BJ (cell line): ENCODE results near the gene SLC4A4. TPM values are rescaled to one million over a fixed set of nuclear protein-coding genes. Genes with fewer than 3 reads are reported as not detected.

ENCODE experiments used
- CTCF ChIA-PET: fragments of 350-600 bp; formaldehyde crosslinking; extraction: SDS; loops from one replicate; lab custom pipeline; 2021; ENCODE audit warnings: antibody characterized with exemption, inconsistent platforms; lab: Yijun Ruan, JAX
- POLR2A ChIA-PET: fragments of 300-600 bp; sonication (Branson Sonifier 250); formaldehyde crosslinking; extraction: SDS; loops from one replicate; lab custom pipeline; 2021; ENCODE audit warnings: antibody characterized with exemption; lab: Charles Lee
- DNase-seq: peaks from one replicate; pipeline ENCODE4 v3.0.0-alpha.2; 2011; ENCODE audit warnings: low read depth
- H3K27me3 ChIP-seq: 2 replicates; pipeline ENCODE4 v1.6.0; 2011; ENCODE audit warnings: low read length; ENCODE audit not compliant: control insufficient read depth, insufficient read depth
- H3K36me3 ChIP-seq: 2 replicates; pipeline ENCODE4 v1.5.1; 2011; ENCODE audit warnings: low read length; ENCODE audit not compliant: control insufficient read depth, insufficient read depth
- H3K4me3 ChIP-seq: 2 replicates; pipeline ENCODE4 v1.5.1; 2011; ENCODE audit warnings: low read depth, mild to moderate bottlenecking, control low read depth, low read length
- CTCF ChIP-seq: IDR thresholded peaks from 2 replicates; pipeline ENCODE4 v1.5.1; 2011; ENCODE audit warnings: low read depth, mild to moderate bottlenecking, control low read depth, inconsistent platforms, low read length, moderate library complexity; ENCODE audit not compliant: insufficient read depth
- polyA plus RNA-seq: library from polyadenylated mRNA; depleted of rRNA; stranded (reverse); fragments of >200 nt; gene quantifications from 2 replicates; pipeline ENCODE4 v1.2.3, GENCODE V29; 2011

The SLC4A4 gene
- polyA plus RNA-seq, 1 experiment, result 1.9 TPM

- H3K36me3 ChIP-seq, result no peaks in the 10 kb centered on the region
- no peak for TF ChIP-seq CTCF
- H3K4me3 ChIP-seq, result no peak overlapping the region
- DNase-seq, result no peak
- POLR2A ChIA-PET, result no interaction called here
- CTCF ChIA-PET, result no interaction called here
- no peaks in the 10 kb centered on the region for H3K27me3 ChIP-seq
Measured at GRCh38 chr4:71294301-71294700, 44.5 kb upstream of the SLC4A4 start.

- no peaks in the 10 kb centered on the region for H3K36me3 ChIP-seq
- TF ChIP-seq CTCF, result no peak
- H3K4me3 ChIP-seq, result no peak overlapping the region
- POLR2A ChIA-PET, result no interaction called here
- no peak for DNase-seq
- H3K27me3 ChIP-seq, result no peaks in the 10 kb centered on the region
- CTCF ChIA-PET, result no interaction called here
Measured at GRCh38 chr4:71296945-71297344, 41.9 kb upstream of the SLC4A4 start.

- Histone ChIP-seq H3K4me3 (no peak overlapping the region), H3K36me3 (no peaks in the 10 kb centered on the region), H3K27me3 (no peaks in the 10 kb centered on the region)
- no peak for TF ChIP-seq CTCF
- ChIA-PET POLR2A (no interaction called here), CTCF (interaction anchor here (0.6 kb wide), 1 partner anchor 13 kb away, joined by 3 read pairs; no protein-coding TSS in a partner anchor)
- no peak for DNase-seq
Measured at GRCh38 chr4:71300362-71300761, 38.5 kb upstream of the SLC4A4 start.

GRCh38 chr4:71300964-71301363 lies 37.9 kb upstream of the SLC4A4 start:
- CTCF ChIA-PET, result interaction anchor here (0.6 kb wide), 1 partner anchor 14 kb away, joined by 3 read pairs; no protein-coding TSS in a partner anchor
- Histone ChIP-seq H3K4me3 (no peak overlapping the region), H3K27me3 (no peaks in the 10 kb centered on the region), H3K36me3 (no peaks in the 10 kb centered on the region)
- no peak for DNase-seq
- TF ChIP-seq CTCF, result no peak
- POLR2A ChIA-PET, result no interaction called here

GRCh38 chr4:71303287-71303686 lies 35.5 kb upstream of the SLC4A4 start:
- ChIA-PET CTCF (interaction anchor here (0.7 kb wide), 1 partner anchor 16 kb away, joined by 3 read pairs; no protein-coding TSS in a partner anchor), POLR2A (no interaction called here)
- Histone ChIP-seq H3K4me3 (no peak overlapping the region), H3K36me3 (no peaks in the 10 kb centered on the region), H3K27me3 (no peaks in the 10 kb centered on the region)
- no peak for DNase-seq
- TF ChIP-seq CTCF, result no peak
